ENCODE measurements around the gene DDX39B.

GRCh38 chr6:31529329-31530150 lies 12.3 kb downstream of the DDX39B start:
- TF ChIP-seq CTCF (IDR thresholded peaks at IDR 0.05): no peak
- TF ChIP-seq POLR2A (IDR thresholded peaks at IDR 0.05): no peak
